H9 (cell line): ENCODE results near the gene RGL2. TPM values are rescaled to one million over a fixed set of nuclear protein-coding genes. Genes with fewer than 3 reads are reported as not detected.
A peak's percentile ranks its signal among the peaks of the same experiment; 100 is the strongest.

Experiments used
- DNase-seq: peaks from one replicate; pipeline ENCODE4 v3.0.0-alpha.2; 2017
- H2AFZ ChIP-seq: one replicate; pipeline ENCODE4 v1.6.1; 2013; ENCODE audit warnings: mild to moderate bottlenecking, low read length, control low read depth, moderate library complexity
- H2AK5ac ChIP-seq: 2 replicates; pipeline ENCODE4 v1.6.1; 2013; ENCODE audit warnings: low read length, control low read depth, mixed read lengths; ENCODE audit not compliant: insufficient read length
- H2BK120ac ChIP-seq: one replicate; pipeline ENCODE4 v1.6.1; 2013; ENCODE audit warnings: low read depth, mild to moderate bottlenecking, low read length, control low read depth, inconsistent platforms; ENCODE audit not compliant: poor library complexity, severe bottlenecking
- H2BK12ac ChIP-seq: 2 replicates; pipeline ENCODE4 v1.6.1; 2013; ENCODE audit warnings: low read length, control low read depth, mixed read lengths, low read depth; ENCODE audit not compliant: insufficient read length
- H2BK15ac ChIP-seq: 2 replicates; pipeline ENCODE4 v1.6.1; 2013; ENCODE audit warnings: low read depth, low read length, control low read depth
- H2BK20ac ChIP-seq: one replicate; pipeline ENCODE4 v1.6.1; 2013; ENCODE audit warnings: low read depth, mild to moderate bottlenecking, low read length, control low read depth, inconsistent platforms; ENCODE audit not compliant: poor library complexity, severe bottlenecking
- H2BK5ac ChIP-seq: 2 replicates; pipeline ENCODE4 v1.6.1; 2013; ENCODE audit warnings: low read length, control low read depth, mixed read lengths; ENCODE audit not compliant: insufficient read length
- H3K14ac ChIP-seq: 2 replicates; pipeline ENCODE4 v1.6.1; 2013; ENCODE audit warnings: low read length, control low read depth; ENCODE audit not compliant: insufficient read depth
- H3K18ac ChIP-seq: 2 replicates; pipeline ENCODE4 v1.6.1; 2013; ENCODE audit warnings: low read depth, mild to moderate bottlenecking, mixed read lengths, low read length, control low read depth; ENCODE audit not compliant: insufficient read length
- H3K23ac ChIP-seq: 2 replicates; pipeline ENCODE4 v1.6.1; 2013; ENCODE audit warnings: low read length, control low read depth, mixed read lengths, low read depth; ENCODE audit not compliant: insufficient read length
- H3K23me2 ChIP-seq: 2 replicates; pipeline ENCODE4 v1.6.1; 2013; ENCODE audit warnings: low read depth, mild to moderate bottlenecking, mixed read lengths, low read length, control low read depth; ENCODE audit not compliant: insufficient read length, poor library complexity, severe bottlenecking
- H3K27ac ChIP-seq: 2 replicates; pipeline ENCODE4 v1.5.1; 2013; ENCODE audit warnings: low read length, control low read depth, mixed read lengths, low read depth; ENCODE audit not compliant: insufficient read length
- H3K27me3 ChIP-seq: 2 replicates; pipeline ENCODE4 v1.6.1; 2013; ENCODE audit warnings: low read length, control low read depth, inconsistent platforms; ENCODE audit not compliant: insufficient read depth
- H3K4ac ChIP-seq: 2 replicates; pipeline ENCODE4 v1.6.1; 2013; ENCODE audit warnings: low read depth, mild to moderate bottlenecking, control low read depth, inconsistent platforms, low read length, moderate library complexity
- H3K4me1 ChIP-seq: 2 replicates; pipeline ENCODE4 v1.6.1; 2013; ENCODE audit warnings: low read length, control low read depth, inconsistent platforms; ENCODE audit not compliant: insufficient read depth
- H3K4me2 ChIP-seq: 2 replicates; pipeline ENCODE4 v1.6.1; 2013; ENCODE audit warnings: low read length, control low read depth, mixed read lengths; ENCODE audit not compliant: insufficient read length, insufficient read depth
- H3K56ac ChIP-seq: 2 replicates; pipeline ENCODE4 v1.6.1; 2013; ENCODE audit warnings: low read depth, mild to moderate bottlenecking, mixed read lengths, low read length, control low read depth; ENCODE audit not compliant: insufficient read length
- H3K79me1 ChIP-seq: 2 replicates; pipeline ENCODE4 v1.6.1; 2013; ENCODE audit warnings: low read depth, mild to moderate bottlenecking, moderate library complexity, low read length, control low read depth, inconsistent platforms; ENCODE audit not compliant: insufficient read depth, poor library complexity, severe bottlenecking
- H3K79me2 ChIP-seq: 2 replicates; pipeline ENCODE4 v1.6.1; 2013; ENCODE audit warnings: low read length, control low read depth, inconsistent platforms; ENCODE audit not compliant: insufficient read depth
- H3K9ac ChIP-seq: 2 replicates; pipeline ENCODE4 v1.6.1; 2013; ENCODE audit warnings: low read length, control low read depth, mixed read lengths; ENCODE audit not compliant: insufficient read length; ENCODE audit errors: extremely low read depth
- H3K9me3 ChIP-seq: one replicate; pipeline ENCODE4 v1.6.1; 2013; ENCODE audit warnings: low read depth, low read length, inconsistent platforms; ENCODE audit not compliant: control insufficient read depth
- H3T11ph ChIP-seq: one replicate; pipeline ENCODE4 v1.6.1; 2013; ENCODE audit warnings: mild to moderate bottlenecking, low read length, control low read depth, inconsistent platforms
- H4K20me1 ChIP-seq: one replicate; pipeline ENCODE4 v1.6.1; 2013; ENCODE audit not compliant: control insufficient read depth, insufficient read length, insufficient read depth
- H4K5ac ChIP-seq: 2 replicates; pipeline ENCODE4 v1.6.1; 2013; ENCODE audit warnings: low read depth, mild to moderate bottlenecking, mixed read lengths, low read length, control low read depth; ENCODE audit not compliant: insufficient read length
- H4K8ac ChIP-seq: replicated peaks from 2 replicates; pipeline ENCODE4 v1.6.1; 2013; ENCODE audit warnings: low read length, control low read depth, mixed read lengths, low read depth; ENCODE audit not compliant: insufficient read length
- H4K91ac ChIP-seq: 2 replicates; pipeline ENCODE4 v1.6.1; 2013; ENCODE audit warnings: low read depth, mild to moderate bottlenecking, moderate library complexity, mixed read lengths, low read length, control low read depth; ENCODE audit not compliant: insufficient read length
- H3K27ac Mint-ChIP-seq, 3 experiments: 2 replicates in 2 of 3; 3 replicates in 1 of 3; pipeline ENCODE4 v1.8.0; 2020 to 2021; ENCODE audit warnings: mixed read lengths in 3 of 3, mild to moderate bottlenecking in 1 of 3, moderate library complexity in 1 of 3
- H3K27me3 Mint-ChIP-seq: 2 replicates; pipeline ENCODE4 v1.8.0; 2021; ENCODE audit warnings: low read depth, mild to moderate bottlenecking, moderate library complexity, mixed read lengths
- H3K36me3 Mint-ChIP-seq, 3 experiments: 2 replicates in 2 of 3; 3 replicates in 1 of 3; pipeline ENCODE4 v1.8.0; 2020 to 2021; ENCODE audit warnings: low read depth in 3 of 3, mixed read lengths in 3 of 3; ENCODE audit not compliant: insufficient read depth in 1 of 3
- H3K4me1 Mint-ChIP-seq, 2 experiments: 2 replicates each; pipeline ENCODE4 v1.8.0; 2020; ENCODE audit warnings: mixed read lengths in 2 of 2
- H3K4me3 Mint-ChIP-seq, 2 experiments: 2 replicates in 1 of 2; 3 replicates in 1 of 2; pipeline ENCODE4 v1.8.0; 2020 to 2021; ENCODE audit warnings: mild to moderate bottlenecking in 2 of 2, mixed read lengths in 2 of 2, moderate library complexity in 1 of 2
- H3K9me3 Mint-ChIP-seq, 2 experiments: 2 replicates in 1 of 2; 3 replicates in 1 of 2; pipeline ENCODE4 v1.8.0; 2020; ENCODE audit warnings: mild to moderate bottlenecking in 2 of 2, mixed read lengths in 2 of 2, moderate library complexity in 1 of 2
- WGBS: extraction: QIAGEN DNeasy Blood & Tissue Kit; methylation state at CpG from one replicate; pipeline ENCODE4 v1.1.7; 2013; ENCODE audit warnings: missing lambda C conversion rate, low lambda C conversion rate, mixed read lengths; ENCODE audit not compliant: insufficient read length; ENCODE audit errors: extremely low coverage; 5-methylcytosine and 5-hydroxymethylcytosine counted together
- total RNA-seq: library from RNA; stranded (reverse); gene quantifications from 2 replicates; pipeline ENCODE4 v1.2.1, GENCODE V29; 2021
- TF ChIP-seq, protein P1 (sequence below): fragments of 200-600 bp; sonication (generic); conservative IDR thresholded peaks from 3 replicates; pipeline ENCODE4 v1.8.0; 2021; ENCODE audit warnings: antibody characterized with exemption, mild to moderate bottlenecking

RGL2 gene
- total RNA-seq, 1 experiment from 2014 or later: 74.3 TPM

DNA sequence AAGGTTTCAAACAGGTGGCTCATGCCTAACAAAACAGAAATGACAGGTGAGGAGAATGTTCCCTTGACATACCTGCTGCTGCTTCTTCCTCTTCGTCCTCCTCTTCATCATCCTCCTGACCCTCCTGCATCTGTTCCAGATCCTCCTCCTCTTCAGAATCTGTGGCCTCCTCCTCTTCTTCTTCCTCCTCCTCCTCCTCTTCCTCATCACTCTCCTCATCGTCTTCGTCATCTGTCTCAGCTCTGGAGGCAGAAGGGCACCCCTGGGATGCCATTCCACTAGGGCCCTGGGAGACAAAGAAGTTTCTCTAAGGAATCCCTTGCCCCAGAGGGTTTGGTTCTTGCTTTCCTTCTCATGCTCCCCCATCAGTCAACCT, 21.2 kb upstream of the RGL2 start:
- no peaks in the 10 kb centered on the region for H3K27me3 ChIP-seq
- H2AFZ ChIP-seq: no peak overlapping the region
- H3K4me1 ChIP-seq: peaks cover 9% of the 10 kb centered on the region; the same call in 1 of the 2 replicates
- H3K27me3 Mint-ChIP-seq: no peaks in the 10 kb centered on the region; the same call in 1 of the 2 replicates
- H2BK12ac ChIP-seq: no peak overlapping the region
- H3T11ph ChIP-seq: no peak overlapping the region
- H2BK20ac ChIP-seq: no peak overlapping the region
- H3K36me3 Mint-ChIP-seq: peaks cover 28 to 47% (median 42%) of the 10 kb centered on the region in 3 experiments
- no peaks in the 10 kb centered on the region for H4K20me1 ChIP-seq
- no peak overlapping the region for H2BK5ac ChIP-seq
- peaks cover 20% of the 10 kb centered on the region for H3K23me2 ChIP-seq
- H4K5ac ChIP-seq: no peak overlapping the region
- no peak overlapping the region for H3K56ac ChIP-seq
- peak overlapping the region in 1 of 2 experiments; percentile 8; a peak in 1 of 5 replicates for H3K4me3 Mint-ChIP-seq
- peaks cover 8% of the 10 kb centered on the region; the same call in 1 of the 2 replicates for H3K79me2 ChIP-seq
- WGBS: no CpG with 5 or more reads among the region's 3 CpGs
- no peak overlapping the region for H2AK5ac ChIP-seq
- no peak overlapping the region for H4K91ac ChIP-seq
- H3K4me1 Mint-ChIP-seq: peaks cover 61 to 67% of the 10 kb centered on the region in 2 experiments
- no peaks in the 10 kb centered on the region for H3K9me3 ChIP-seq
- no peak overlapping the region for H3K27ac ChIP-seq
- no peak overlapping the region for H3K9ac ChIP-seq
- TF ChIP-seq, protein P1, sequence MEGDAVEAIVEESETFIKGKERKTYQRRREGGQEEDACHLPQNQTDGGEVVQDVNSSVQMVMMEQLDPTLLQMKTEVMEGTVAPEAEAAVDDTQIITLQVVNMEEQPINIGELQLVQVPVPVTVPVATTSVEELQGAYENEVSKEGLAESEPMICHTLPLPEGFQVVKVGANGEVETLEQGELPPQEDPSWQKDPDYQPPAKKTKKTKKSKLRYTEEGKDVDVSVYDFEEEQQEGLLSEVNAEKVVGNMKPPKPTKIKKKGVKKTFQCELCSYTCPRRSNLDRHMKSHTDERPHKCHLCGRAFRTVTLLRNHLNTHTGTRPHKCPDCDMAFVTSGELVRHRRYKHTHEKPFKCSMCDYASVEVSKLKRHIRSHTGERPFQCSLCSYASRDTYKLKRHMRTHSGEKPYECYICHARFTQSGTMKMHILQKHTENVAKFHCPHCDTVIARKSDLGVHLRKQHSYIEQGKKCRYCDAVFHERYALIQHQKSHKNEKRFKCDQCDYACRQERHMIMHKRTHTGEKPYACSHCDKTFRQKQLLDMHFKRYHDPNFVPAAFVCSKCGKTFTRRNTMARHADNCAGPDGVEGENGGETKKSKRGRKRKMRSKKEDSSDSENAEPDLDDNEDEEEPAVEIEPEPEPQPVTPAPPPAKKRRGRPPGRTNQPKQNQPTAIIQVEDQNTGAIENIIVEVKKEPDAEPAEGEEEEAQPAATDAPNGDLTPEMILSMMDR: no peak
- H3K18ac ChIP-seq: no peak overlapping the region
- H3K9me3 Mint-ChIP-seq: peaks cover 0 to 3% of the 10 kb centered on the region in 2 experiments; a peak in 3 of 5 replicates
- H3K79me1 ChIP-seq: peaks cover 7% of the 10 kb centered on the region
- no peak for DNase-seq
- H3K4me2 ChIP-seq: no peak overlapping the region
- H3K23ac ChIP-seq: no peak overlapping the region
- H4K8ac ChIP-seq: no peak overlapping the region
- peak overlapping the region in 1 of 3 experiments; percentile 64; a peak in 3 of 7 replicates for H3K27ac Mint-ChIP-seq
- no peak overlapping the region for H2BK15ac ChIP-seq
- H3K14ac ChIP-seq: no peak overlapping the region
- H2BK120ac ChIP-seq: no peak overlapping the region
- H3K4ac ChIP-seq: no peak overlapping the region
